Endothelial cell of umbilical vein (primary cell): ENCODE results near the gene MVB12B. TPM values are rescaled to one million over a fixed set of nuclear protein-coding genes. Genes with fewer than 3 reads are reported as not detected.

Source experiments
- BruUV-seq: library from RNA; stranded (reverse); fragments of 400-500 nt; replicated peaks from 2 replicates; lab custom pipeline; 2021; lab: Mats Ljungman, UMichigan
- CTCF ChIA-PET: fragments of 300-600, 350-600 bp; sonication (Branson Sonifier 250); formaldehyde crosslinking; loops from one replicate; lab custom pipeline; 2021; ENCODE audit warnings: antibody characterized with exemption, inconsistent platforms; lab: Charles Lee
- POLR2A ChIA-PET: fragments of 300-600, 350-600 bp; sonication (Branson Sonifier 250); formaldehyde crosslinking; loops from one replicate; lab custom pipeline; 2021; ENCODE audit warnings: antibody characterized with exemption, inconsistent platforms; lab: Charles Lee
- DNase-seq: peaks from one replicate; pipeline ENCODE4 v3.0.0-alpha.2; 2011; ENCODE audit warnings: low read depth, low spot score
- FAIRE-seq: peaks from 2 replicates; lab custom pipeline; 2011; peaks lifted over from hg19 to GRCh38; lab: Jason Lieb, UNC
- H2AFZ ChIP-seq: 2 replicates; pipeline ENCODE4 v1.6.0; 2012; ENCODE audit warnings: low read depth, low read length, control low read depth, inconsistent platforms
- H3K27ac ChIP-seq: 2 replicates; pipeline ENCODE4 v1.5.1; 2011; ENCODE audit warnings: low read depth, mild to moderate bottlenecking, control low read depth, low read length, moderate library complexity; ENCODE audit not compliant: insufficient read depth
- H3K27me3 ChIP-seq, 2 experiments: 2 replicates each; pipeline versions ENCODE4 v1.6.0 to v1.6.1; 2011; ENCODE audit warnings: low read length in 2 of 2, mixed read lengths in 1 of 2; ENCODE audit not compliant: control insufficient read depth in 2 of 2, insufficient read depth in 2 of 2
- H3K36me3 ChIP-seq, 2 experiments: 2 replicates in 1 of 2; 3 replicates in 1 of 2; pipeline ENCODE4 v1.5.1; 2011; ENCODE audit warnings: low read length in 2 of 2, mild to moderate bottlenecking in 1 of 2, moderate library complexity in 1 of 2; ENCODE audit not compliant: control insufficient read depth in 2 of 2, insufficient read depth in 2 of 2; ENCODE audit errors: extremely low read depth in 1 of 2
- H3K4me1 ChIP-seq: 3 replicates; pipeline ENCODE4 v1.5.1; 2011; ENCODE audit warnings: mild to moderate bottlenecking, low read length; ENCODE audit not compliant: control insufficient read depth, insufficient read depth; ENCODE audit errors: extremely low read depth
- H3K4me2 ChIP-seq: 2 replicates; pipeline ENCODE4 v1.6.1; 2011; ENCODE audit warnings: low read length, control low read depth, mixed read lengths; ENCODE audit not compliant: insufficient read depth
- H3K4me3 ChIP-seq, 3 experiments: fragments of 200-600 bp in 1 of 3; sonication (generic), shearing (Covaris generic) in 1 of 3; replicated peaks in 1 of 3; 2 replicates each; pipeline ENCODE4 v1.5.1; 2011 to 2016; ENCODE audit warnings: control low read depth in 3 of 3, low read length in 3 of 3, mild to moderate bottlenecking in 2 of 3, inconsistent platforms in 1 of 3, low read depth in 1 of 3, moderate library complexity in 1 of 3; ENCODE audit not compliant: insufficient read depth in 1 of 3
- H3K79me2 ChIP-seq: 2 replicates; pipeline ENCODE4 v1.6.0; 2012; ENCODE audit warnings: low read length, inconsistent platforms; ENCODE audit not compliant: control insufficient read depth, insufficient read depth
- H3K9ac ChIP-seq: replicated peaks from 2 replicates; pipeline ENCODE3; 2011; ENCODE audit warnings: low read length, control low read depth; ENCODE audit not compliant: insufficient read depth; ENCODE audit errors: extremely low read depth
- H3K9me1 ChIP-seq: replicated peaks from 3 replicates; pipeline ENCODE4 v1.6.0; 2011; ENCODE audit warnings: mild to moderate bottlenecking, low read length; ENCODE audit not compliant: control insufficient read depth, insufficient read depth; ENCODE audit errors: extremely low read depth
- H3K9me3 ChIP-seq: replicated peaks from 2 replicates; pipeline ENCODE4 v1.5.1; 2012; ENCODE audit warnings: low read length, inconsistent platforms; ENCODE audit not compliant: control insufficient read depth, insufficient read depth
- H4K20me1 ChIP-seq: replicated peaks from 2 replicates; pipeline ENCODE3; 2011; ENCODE audit warnings: mild to moderate bottlenecking, low read length; ENCODE audit not compliant: control insufficient read depth, insufficient read depth; ENCODE audit errors: extremely low read depth
- EZH2 ChIP-seq: IDR thresholded peaks from 2 replicates; pipeline ENCODE4 v1.6.1; 2012; ENCODE audit warnings: borderline replicate concordance, low read depth, mild to moderate bottlenecking, moderate library complexity, low read length, inconsistent platforms; ENCODE audit not compliant: severe bottlenecking
- FOS ChIP-seq: IDR thresholded peaks from 2 replicates; pipeline ENCODE4 v1.6.1; 2011; ENCODE audit warnings: mild to moderate bottlenecking, low read length, moderate library complexity, borderline replicate concordance; ENCODE audit not compliant: insufficient read depth
- GATA2 ChIP-seq: IDR thresholded peaks from 2 replicates; pipeline ENCODE4 v1.7.0; 2011; ENCODE audit warnings: low read depth, mild to moderate bottlenecking, moderate library complexity, mixed read lengths, low read length; ENCODE audit not compliant: insufficient read length, insufficient read depth
- JUN ChIP-seq: IDR thresholded peaks from 2 replicates; pipeline ENCODE4 v1.6.1; 2011; ENCODE audit warnings: borderline replicate concordance, low read depth; ENCODE audit not compliant: insufficient read length, insufficient read depth
- MYC ChIP-seq: IDR thresholded peaks from one replicate; pipeline ENCODE4 v1.6.1; 2011; ENCODE audit warnings: mild to moderate bottlenecking, low read depth, low read length
- POLR2A ChIP-seq: IDR thresholded peaks from 2 replicates; pipeline ENCODE4 v1.6.1; 2012; ENCODE audit warnings: low read depth, mild to moderate bottlenecking, control low read depth, low read length
- POLR2AphosphoS5 ChIP-seq: IDR thresholded peaks from 2 replicates; pipeline ENCODE4 v1.6.1; 2012; ENCODE audit warnings: low read depth, mild to moderate bottlenecking, control low read depth, low read length, moderate library complexity; ENCODE audit not compliant: insufficient read depth
- dilution Hi-C: fragments of 300-500 bp; cut with MboI; formaldehyde crosslinking; loops from one replicate; pipeline ENCODE4 v1.15.0; 2019; ENCODE audit warnings: low sequenced_read_pairs; ENCODE audit not compliant: extremely low pct_ligation_motif_present
- intact Hi-C: fragments of 100-400 bp; cut with micrococcal nuclease; formaldehyde crosslinking; loops from one replicate; pipeline ENCODE4 v1.10.0; 2022
- polyA plus RNA-seq, 4 experiments: library from polyadenylated mRNA; depleted of rRNA in 3 of 4; stranded (reverse) in 3 of 4; unstranded in 1 of 4; fragments of >200 nt; gene quantifications; 2 replicates each; pipeline versions ENCODE4 v1.2.1 to v1.2.3, GENCODE V29; 2011 to 2012; ENCODE audit warnings: missing spikeins in 1 of 4
- total RNA-seq: library from RNA; stranded (reverse); gene quantifications from 2 replicates; pipeline ENCODE4 v1.2.3, GENCODE V29; 2021
- TF ChIP-seq, protein P1 (sequence below), 2 donors: IDR thresholded peaks; 1 replicate in 1 of 2; 2 replicates in 1 of 2; pipeline ENCODE4 v1.5.1; 2011; ENCODE audit warnings: low read length in 2 of 2, mild to moderate bottlenecking in 2 of 2, moderate library complexity in 2 of 2, control low read depth in 1 of 2, inconsistent platforms in 1 of 2, low read depth in 1 of 2; ENCODE audit not compliant: insufficient read depth in 1 of 2; ENCODE audit errors: extremely low read depth in 1 of 2
- TF ChIP-seq, protein P2 (sequence below): IDR thresholded peaks from 2 replicates; pipeline ENCODE4 v1.6.1; 2011; ENCODE audit not compliant: insufficient read depth, insufficient read length

MVB12B gene
- total and polyA plus RNA-seq, 2 donors (not counting 3 experiments of a cell fraction or from before 2014, with no cell fraction given), result 6.6 to 17.3 TPM

DNA sequence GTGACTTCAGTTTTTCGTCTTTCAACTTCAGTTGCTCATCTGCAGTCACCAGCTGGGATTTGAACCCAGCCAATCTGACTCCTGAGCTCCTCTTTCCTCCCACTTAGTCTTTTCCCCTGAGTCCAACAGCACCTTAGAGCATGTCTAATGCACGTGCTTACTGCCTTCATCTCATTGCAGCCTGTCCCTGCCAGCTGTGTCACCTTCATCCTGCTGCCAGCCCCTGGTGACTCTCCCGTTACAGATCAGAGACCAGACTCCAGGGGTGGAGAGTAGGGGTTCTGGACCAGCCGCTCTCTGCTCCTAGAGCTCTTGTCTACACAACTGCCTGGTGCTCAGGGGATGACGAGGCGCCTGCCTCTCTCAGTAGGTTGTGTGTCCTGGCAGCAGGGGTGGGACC lies 154.2 kb downstream of the MVB12B start:
- Histone ChIP-seq H3K9me3 (no peaks in the 10 kb centered on the region), H3K36me3 (peaks cover 0 to 5% of the 10 kb centered on the region in 2 experiments), H3K27ac (no peak overlapping the region), H3K79me2 (no peaks in the 10 kb centered on the region), H2AFZ (no peak overlapping the region), H3K27me3 (no peaks in the 10 kb centered on the region), H3K4me1 (no peaks in the 10 kb centered on the region), H3K9ac (no peak overlapping the region), H3K4me3 (no peak overlapping the region), H3K9me1 (no peaks in the 10 kb centered on the region), H4K20me1 (no peaks in the 10 kb centered on the region), H3K4me2 (no peak overlapping the region)
- CTCF ChIA-PET, result no interaction called here
- dilution Hi-C loops (no loop called here), intact Hi-C loops (no loop called here)
- no peak for TF ChIP-seq MYC
- TF ChIP-seq GATA2, result no peak
- TF ChIP-seq, protein P1, sequence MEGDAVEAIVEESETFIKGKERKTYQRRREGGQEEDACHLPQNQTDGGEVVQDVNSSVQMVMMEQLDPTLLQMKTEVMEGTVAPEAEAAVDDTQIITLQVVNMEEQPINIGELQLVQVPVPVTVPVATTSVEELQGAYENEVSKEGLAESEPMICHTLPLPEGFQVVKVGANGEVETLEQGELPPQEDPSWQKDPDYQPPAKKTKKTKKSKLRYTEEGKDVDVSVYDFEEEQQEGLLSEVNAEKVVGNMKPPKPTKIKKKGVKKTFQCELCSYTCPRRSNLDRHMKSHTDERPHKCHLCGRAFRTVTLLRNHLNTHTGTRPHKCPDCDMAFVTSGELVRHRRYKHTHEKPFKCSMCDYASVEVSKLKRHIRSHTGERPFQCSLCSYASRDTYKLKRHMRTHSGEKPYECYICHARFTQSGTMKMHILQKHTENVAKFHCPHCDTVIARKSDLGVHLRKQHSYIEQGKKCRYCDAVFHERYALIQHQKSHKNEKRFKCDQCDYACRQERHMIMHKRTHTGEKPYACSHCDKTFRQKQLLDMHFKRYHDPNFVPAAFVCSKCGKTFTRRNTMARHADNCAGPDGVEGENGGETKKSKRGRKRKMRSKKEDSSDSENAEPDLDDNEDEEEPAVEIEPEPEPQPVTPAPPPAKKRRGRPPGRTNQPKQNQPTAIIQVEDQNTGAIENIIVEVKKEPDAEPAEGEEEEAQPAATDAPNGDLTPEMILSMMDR (IDR thresholded peaks at IDR 0.05; ENCODE audit: extremely low read depth in 1 of 2, insufficient read depth in 1 of 2, low read depth in 1 of 2, low read length in 2 of 2), result no peak
- TF ChIP-seq POLR2A, result no peak
- no peak for TF ChIP-seq EZH2
- TF ChIP-seq, protein P2, sequence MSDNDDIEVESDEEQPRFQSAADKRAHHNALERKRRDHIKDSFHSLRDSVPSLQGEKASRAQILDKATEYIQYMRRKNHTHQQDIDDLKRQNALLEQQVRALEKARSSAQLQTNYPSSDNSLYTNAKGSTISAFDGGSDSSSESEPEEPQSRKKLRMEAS, result no peak
- no peak for TF ChIP-seq POLR2AphosphoS5
- no peak for TF ChIP-seq JUN
- no peak for TF ChIP-seq FOS
- POLR2A ChIA-PET, result no interaction called here
- BruUV-seq, result no TSS peak
- FAIRE-seq (no peak), DNase-seq (no peak)
